ENCODE results near the gene RAE1. TPM values are rescaled to one million over a fixed set of nuclear protein-coding genes. Genes with fewer than 3 reads are reported as not detected.

The RAE1 gene
- total and polyA plus RNA-seq, 2 of the 8 experiments (the other 6 are each of a cell fraction or from before 2014, with no cell fraction given): 35.9 to 44.9 TPM

DNA sequence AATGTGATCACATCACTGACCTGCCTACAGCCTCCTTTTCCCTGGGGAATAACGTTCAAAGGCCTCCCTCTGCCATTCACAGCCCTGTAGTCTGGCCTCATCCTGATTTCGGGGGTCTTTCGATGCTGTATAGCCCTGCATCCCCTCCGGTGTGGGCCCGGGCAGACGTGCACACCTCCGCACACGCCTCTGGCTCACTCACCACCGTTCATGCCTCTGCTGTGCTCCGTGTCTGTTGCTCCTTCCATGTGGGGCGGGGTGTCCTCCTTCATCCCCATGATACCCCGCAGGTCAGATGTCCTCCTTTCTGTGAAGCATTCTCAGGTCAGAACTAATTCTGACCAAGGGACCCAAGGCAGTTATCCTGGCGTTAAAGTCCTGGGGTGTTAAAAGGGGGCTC is 26.3 kb downstream of the RAE1 start:
- TF ChIP-seq ASH2L (IDR thresholded peaks at IDR 0.05; ENCODE audit: low read length): no peak
- TF ChIP-seq PHF8 (conservative IDR thresholded peaks at IDR 0.05; ENCODE audit: low read depth, low read length): no peak
- TF ChIP-seq NANOG (IDR thresholded peaks at IDR 0.05; ENCODE audit: insufficient read depth, low read depth, low read length, poor library complexity, severe bottlenecking): no peak
- no peak for TF ChIP-seq SRF (IDR thresholded peaks at IDR 0.05; ENCODE audit: low read depth, low read length)
- DNase-seq (ENCODE audit: low read depth in 1 of 2, low spot score in 2 of 2) (no peak), FAIRE-seq (no peak)
- Histone ChIP-seq H3K23me2 (ENCODE audit: low read depth, low read length) (no peaks in the 10 kb centered on the region), H3K23ac (ENCODE audit: insufficient read length) (no peak overlapping the region), H2BK20ac (ENCODE audit: low read length) (no peak overlapping the region), H3K18ac (ENCODE audit: extremely low read depth, low read length) (no peak overlapping the region), H3K4me1 (replicated peaks in 1 of 4; ENCODE audit: control insufficient read depth in 3 of 4, insufficient read depth in 4 of 4, low read length in 3 of 4) (peaks cover 0 to 10% (median 3%) of the 10 kb centered on the region in 4 experiments; a peak in 3 of 7 replicates), H3K79me1 (ENCODE audit: low read depth, low read length) (peaks cover 3% of the 10 kb centered on the region; the same call in 1 of the 2 replicates), H3K4ac (replicated peaks; ENCODE audit: insufficient read length, low read depth, low read length) (no peak overlapping the region), H4K8ac (ENCODE audit: extremely low read depth, insufficient read depth, low read length) (no peak overlapping the region), H3K27ac (ENCODE audit: low read depth, low read length) (no peak overlapping the region), H2BK15ac (ENCODE audit: low read length) (no peak overlapping the region), H3K9me3 (ENCODE audit: insufficient read depth in 2 of 2, low read depth in 1 of 2, low read length in 1 of 2) (no peaks in the 10 kb centered on the region), H3K36me3 (ENCODE audit: control insufficient read depth in 2 of 4, insufficient read depth in 4 of 4, low read length in 3 of 4) (peaks cover 12 to 43% (median 36%) of the 10 kb centered on the region in 4 experiments; a peak in 6 of 8 replicates), H3K9ac (replicated peaks in 1 of 4; ENCODE audit: extremely low read depth in 1 of 4, low read depth in 3 of 4, low read length in 3 of 4) (no peak overlapping the region), H4K5ac (ENCODE audit: insufficient read length, low read depth, low read length) (no peak overlapping the region), H3K14ac (ENCODE audit: insufficient read length) (no peak overlapping the region), H4K20me1 (replicated peaks in 1 of 2; ENCODE audit: control insufficient read depth in 1 of 2, insufficient read depth in 2 of 2, low read length in 2 of 2) (peaks cover 2 to 4% of the 10 kb centered on the region in 2 experiments), H2BK5ac (ENCODE audit: low read depth, low read length) (no peak overlapping the region), H3K27me3 (replicated peaks in 1 of 4; ENCODE audit: control insufficient read depth in 3 of 4, extremely low read depth in 1 of 4, insufficient read depth in 3 of 4, low read length in 3 of 4) (no peaks in the 10 kb centered on the region), H2BK12ac (ENCODE audit: low read depth, low read length) (no peak overlapping the region), H3K56ac (replicated peaks; ENCODE audit: insufficient read length, low read depth, low read length) (no peak overlapping the region), H4K91ac (replicated peaks; ENCODE audit: insufficient read length, low read length) (no peak overlapping the region), H2BK120ac (replicated peaks; ENCODE audit: low read depth, low read length) (no peak overlapping the region), H3K4me2 (ENCODE audit: insufficient read depth in 1 of 2, low read depth in 2 of 2, low read length in 2 of 2) (no peak overlapping the region), H3K79me2 (ENCODE audit: control insufficient read depth in 1 of 2, insufficient read depth in 2 of 2, low read length in 2 of 2) (no peaks in the 10 kb centered on the region), H3K4me3 (ENCODE audit: extremely low read depth in 1 of 4, insufficient read depth in 2 of 4, low read depth in 3 of 4, low read length in 4 of 4) (no peak overlapping the region), H2AFZ (ENCODE audit: low read length) (no peak overlapping the region), H2AK5ac (ENCODE audit: low read depth, low read length) (no peak overlapping the region)
- CTCF ChIA-PET (ENCODE audit: partially characterized antibody): interaction anchor here (1.2 to 1.7 kb wide), 2 partner anchors 10 to 150 kb away, joined by 3 to 4 read pairs; no protein-coding TSS in a partner anchor
- POLR2A ChIA-PET (ENCODE audit: partially characterized antibody): no interaction called here
- 78% methylated on average over 13 of the region's 13 CpGs; no CpG with 5 or more reads in 1 of the 2 experiments for WGBS, 2 experiments (ENCODE audit: extremely low coverage in 1 of 2, insufficient coverage in 1 of 2, insufficient read length in 1 of 2, insufficient replicate concordance in 2 of 2, low coverage in 1 of 2, low lambda C conversion rate in 2 of 2, missing lambda C conversion rate in 1 of 2)

Measured in H1 (cell line).